Astrocyte of the spinal cord (primary cell): ENCODE measurements around the gene METRN.

ENCODE experiments used
- DNase-seq: peaks from one replicate; pipeline ENCODE4 v3.0.0; 2011; ENCODE audit warnings: low read depth, low spot score
- H3K4me3 ChIP-seq: 2 replicates; pipeline ENCODE4 v1.5.1; 2011; ENCODE audit warnings: low read depth, mild to moderate bottlenecking, low read length, moderate library complexity
- in situ Hi-C: cut with HindIII; loops from 2 replicates; pipeline ENCODE4 v1.10.0; 2017; ENCODE audit warnings: low sequenced_read_pairs
- TF ChIP-seq, protein P1 (sequence below): IDR thresholded peaks from 2 replicates; pipeline ENCODE4 v1.5.1; 2012; ENCODE audit warnings: low read depth, mild to moderate bottlenecking, low read length, inconsistent platforms

METRN gene

DNA sequence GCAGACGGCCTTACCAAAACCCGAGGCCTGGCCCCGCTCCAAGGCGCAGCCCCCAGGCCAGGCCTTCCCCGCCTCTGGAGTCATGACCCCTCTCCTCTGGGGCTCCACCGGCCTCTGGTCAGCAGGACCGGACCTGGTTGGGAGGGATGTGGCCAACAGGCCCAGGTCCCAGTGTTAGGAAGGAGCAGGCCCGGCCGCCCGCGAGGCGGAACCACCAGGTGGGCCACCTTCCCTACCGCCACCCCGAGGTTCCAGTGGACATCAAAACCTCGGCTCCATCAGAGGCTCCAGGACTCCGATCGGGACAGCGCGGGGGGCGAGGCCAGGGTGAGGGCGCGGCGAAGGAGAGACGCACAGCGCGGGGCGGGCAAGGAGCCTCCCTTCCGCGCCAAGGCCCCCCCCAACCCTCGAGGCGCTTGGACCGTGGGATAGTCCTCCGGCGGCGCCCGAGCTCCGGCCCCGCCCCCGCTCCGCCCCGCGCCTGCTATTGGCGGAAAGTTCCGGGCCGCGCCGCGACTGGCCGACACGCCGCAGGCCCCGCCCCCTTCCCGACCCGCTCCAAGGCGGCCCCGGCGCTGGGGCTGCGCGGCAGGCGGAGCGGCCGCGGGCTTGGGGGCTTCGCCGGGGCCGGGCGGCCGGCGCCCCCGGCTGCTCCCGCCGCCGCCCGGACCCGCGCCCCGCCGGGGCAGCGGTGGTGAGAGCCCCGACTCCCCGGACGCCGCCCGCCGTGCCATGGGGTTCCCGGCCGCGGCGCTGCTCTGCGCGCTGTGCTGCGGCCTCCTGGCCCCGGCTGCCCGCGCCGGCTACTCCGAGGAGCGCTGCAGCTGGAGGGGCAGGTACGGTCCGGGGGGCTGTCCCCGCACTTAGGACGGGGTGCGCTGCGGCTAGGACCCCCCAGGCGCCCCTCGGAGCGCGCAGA is at the start of gene METRN:
TSS of gene METRN (plus strand) at position 561 of the 919 bp plus-strand sequence. CDS start at position 733, 172 bp downstream.
- TF ChIP-seq, protein P1, sequence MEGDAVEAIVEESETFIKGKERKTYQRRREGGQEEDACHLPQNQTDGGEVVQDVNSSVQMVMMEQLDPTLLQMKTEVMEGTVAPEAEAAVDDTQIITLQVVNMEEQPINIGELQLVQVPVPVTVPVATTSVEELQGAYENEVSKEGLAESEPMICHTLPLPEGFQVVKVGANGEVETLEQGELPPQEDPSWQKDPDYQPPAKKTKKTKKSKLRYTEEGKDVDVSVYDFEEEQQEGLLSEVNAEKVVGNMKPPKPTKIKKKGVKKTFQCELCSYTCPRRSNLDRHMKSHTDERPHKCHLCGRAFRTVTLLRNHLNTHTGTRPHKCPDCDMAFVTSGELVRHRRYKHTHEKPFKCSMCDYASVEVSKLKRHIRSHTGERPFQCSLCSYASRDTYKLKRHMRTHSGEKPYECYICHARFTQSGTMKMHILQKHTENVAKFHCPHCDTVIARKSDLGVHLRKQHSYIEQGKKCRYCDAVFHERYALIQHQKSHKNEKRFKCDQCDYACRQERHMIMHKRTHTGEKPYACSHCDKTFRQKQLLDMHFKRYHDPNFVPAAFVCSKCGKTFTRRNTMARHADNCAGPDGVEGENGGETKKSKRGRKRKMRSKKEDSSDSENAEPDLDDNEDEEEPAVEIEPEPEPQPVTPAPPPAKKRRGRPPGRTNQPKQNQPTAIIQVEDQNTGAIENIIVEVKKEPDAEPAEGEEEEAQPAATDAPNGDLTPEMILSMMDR = no peak
- DNase-seq = peak; percentile 86
- H3K4me3 ChIP-seq = peak within 1 kb of the TSS; percentile 47
- in situ Hi-C loops = no loop called here

DNA sequence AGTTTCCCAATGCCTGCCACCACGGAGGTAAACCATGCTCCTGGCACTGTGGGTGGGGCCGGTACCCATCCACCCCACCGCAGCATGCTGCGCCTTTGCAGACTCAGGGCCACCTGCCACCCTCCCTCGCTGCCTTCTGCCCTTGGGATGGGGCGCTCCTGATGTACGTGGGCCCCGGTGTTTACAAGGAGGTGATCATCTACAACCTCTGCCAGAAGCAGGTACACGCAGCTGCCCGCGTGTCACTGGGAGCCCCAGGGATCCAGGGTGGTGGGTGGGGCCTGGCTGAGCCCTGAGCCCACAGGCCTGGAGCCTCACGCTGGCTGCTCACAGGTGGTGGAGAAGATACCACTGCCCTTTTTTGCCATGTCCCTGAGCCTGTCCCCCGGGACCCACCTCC is 48.3 kb upstream of the METRN start:
- H3K4me3 ChIP-seq = no peak overlapping the region
- TF ChIP-seq, protein P1 = no peak
- no peak for DNase-seq
- in situ Hi-C loops = no loop called here

DNA sequence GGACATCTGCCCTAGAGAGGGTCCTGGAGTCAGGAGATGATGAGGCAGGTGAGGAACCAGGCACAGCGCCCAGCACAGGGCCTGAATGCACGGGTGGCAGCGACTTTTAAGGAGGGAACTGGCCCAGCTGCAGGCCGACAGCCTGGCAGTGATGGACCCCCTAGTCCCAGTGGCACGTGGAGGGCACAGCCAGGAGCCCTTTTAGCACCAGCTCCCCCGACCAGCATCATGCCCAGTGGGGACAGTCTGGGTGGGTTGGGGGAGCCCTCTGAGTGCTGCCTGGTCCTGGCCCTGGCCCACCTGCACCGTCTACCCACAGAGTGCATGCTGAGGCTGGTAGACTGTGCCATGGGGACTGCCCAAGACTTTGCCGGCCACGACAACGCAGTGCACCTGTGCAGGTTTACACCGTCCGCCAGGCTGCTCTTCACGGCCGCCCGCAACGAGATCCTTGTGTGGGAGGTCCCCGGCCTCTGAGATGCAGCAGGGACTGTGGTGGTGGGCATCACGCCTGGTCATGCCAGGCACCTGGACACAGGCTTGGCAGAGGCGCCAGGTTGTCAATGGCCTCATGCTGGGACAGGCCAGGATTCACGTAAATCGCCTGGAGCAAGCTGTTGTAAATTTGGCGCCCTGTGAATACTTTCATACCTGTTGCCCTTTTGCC is 47.7 kb upstream of the METRN start:
- DNase-seq = no peak
- TF ChIP-seq, protein P1 = no peak
- in situ Hi-C loops = no loop called here
- no peak overlapping the region for H3K4me3 ChIP-seq

DNA sequence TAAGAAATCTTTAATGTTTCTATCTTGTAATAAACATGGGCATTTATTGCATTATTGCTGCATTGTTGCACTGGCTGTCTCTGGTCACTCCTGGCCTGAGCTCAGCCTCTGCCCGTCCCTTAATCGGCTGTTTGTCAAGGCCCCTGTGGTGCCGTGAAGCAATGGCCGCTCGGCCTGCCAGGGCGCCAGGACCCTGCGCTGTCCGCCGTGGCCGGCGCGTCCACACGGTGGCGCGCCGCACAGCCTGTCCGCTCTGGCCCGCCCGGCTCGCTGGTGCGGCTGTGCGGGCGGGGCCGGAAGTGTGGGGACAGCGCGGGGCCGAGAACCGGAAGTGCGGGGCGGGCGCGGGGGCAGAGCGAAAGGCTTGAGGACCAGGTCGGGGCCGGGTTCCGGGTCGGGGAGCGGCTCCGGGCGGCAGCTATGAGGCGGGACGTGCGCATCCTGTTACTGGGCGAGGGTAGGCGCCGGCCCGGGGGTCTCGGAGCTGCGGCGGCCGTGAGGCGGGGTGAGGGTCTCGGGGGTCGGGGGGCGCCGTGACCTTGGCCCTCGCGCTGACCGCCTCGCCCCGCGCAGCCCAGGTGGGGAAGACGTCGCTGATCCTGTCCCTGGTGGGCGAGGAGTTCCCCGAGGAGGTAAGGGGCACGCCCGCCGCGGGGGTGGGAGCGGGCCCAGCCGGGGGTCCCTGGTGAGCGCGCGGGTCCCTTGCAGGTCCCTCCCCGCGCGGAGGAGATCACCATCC is 47.0 kb upstream of the METRN start, which contains the start of gene RHOT2:
TSS of gene RHOT2 (plus strand) at position 353 of the 739 bp plus-strand sequence. CDS start at position 421, 68 bp downstream.
- TF ChIP-seq, protein P1 = peak; percentile 69
- peak; percentile 89 for DNase-seq
- peak within 1 kb of the TSS; percentile 73 for H3K4me3 ChIP-seq
- in situ Hi-C loops = no loop called here

DNA sequence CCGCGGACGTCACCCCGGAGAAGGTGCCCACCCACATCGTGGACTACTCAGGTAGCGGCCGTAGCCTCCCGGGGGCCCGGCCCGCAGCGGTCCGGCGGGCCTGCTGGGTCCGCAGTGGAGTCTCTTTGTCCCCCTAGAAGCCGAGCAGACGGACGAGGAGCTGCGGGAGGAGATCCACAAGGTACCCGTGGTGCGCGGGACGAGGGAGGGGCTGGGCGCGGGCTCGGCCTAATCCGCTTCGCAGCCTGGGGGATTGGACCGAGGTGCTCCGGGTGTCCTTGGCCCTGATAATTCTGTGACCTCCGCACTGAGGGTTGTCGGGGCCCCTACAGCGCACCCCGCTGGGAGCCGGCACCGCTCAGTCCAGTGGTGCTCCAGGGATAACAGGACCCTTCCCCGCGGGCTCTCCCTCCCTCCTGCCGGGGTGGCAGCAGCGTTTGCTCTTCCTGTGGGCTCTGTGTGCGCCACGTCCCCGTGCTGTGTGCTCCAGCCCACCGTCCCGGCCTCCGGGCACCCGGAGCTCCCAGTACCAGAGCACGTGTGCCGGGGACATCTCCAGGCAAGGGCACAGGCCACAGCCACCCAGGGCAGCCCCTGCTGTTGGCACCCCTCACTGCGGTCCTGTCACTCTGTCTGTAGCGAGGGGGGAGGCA is 46.3 kb upstream of the METRN start:
- no peak for DNase-seq
- H3K4me3 ChIP-seq = peak overlapping the region; percentile 73
- in situ Hi-C loops = no loop called here
- TF ChIP-seq, protein P1 = no peak

DNA sequence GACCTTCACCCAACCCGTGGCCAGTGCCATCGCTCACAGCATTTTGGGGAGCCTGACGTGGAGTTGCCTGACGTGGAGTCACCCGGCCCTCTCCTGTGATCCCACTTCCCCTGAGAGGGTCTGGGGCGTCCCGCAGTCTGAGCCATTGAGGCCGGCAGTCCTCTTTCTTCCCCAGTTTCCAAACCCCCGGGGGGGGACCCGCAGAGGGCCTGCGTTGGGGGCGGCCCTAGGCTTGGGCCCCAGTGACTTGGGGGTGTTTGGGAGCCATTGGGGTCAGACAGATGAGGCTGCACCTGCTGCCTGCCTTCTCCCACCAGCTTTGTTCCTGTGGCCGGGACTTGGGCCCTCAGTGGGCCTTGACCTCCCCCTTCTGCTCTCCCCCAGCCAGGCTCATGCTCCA is 45.3 kb upstream of the METRN start:
- H3K4me3 ChIP-seq = no peak overlapping the region
- TF ChIP-seq, protein P1 = no peak
- in situ Hi-C loops = no loop called here
- no peak for DNase-seq
